HG03280 (cell line): Measurements from ENCODE around the gene GRPEL2.
"Not testable (repeated sequence)": the region's sequence is repeated elsewhere in the genome, so short reads cannot be mapped to it uniquely, and the experiment has no call there.

ENCODE experiments used
- ATAC-seq: cut with Tn5 transposase; IDR thresholded peaks from one replicate; pipeline ENCODE4 v1.9.1; 2021; ENCODE audit warnings: mild to moderate bottlenecking, moderate library complexity; ENCODE audit not compliant: unreplicated experiment

GRPEL2 gene

GRCh38 chr5:149374801-149375200, 29.5 kb downstream of the GRPEL2 start:
- no peak for ATAC-seq

DNA sequence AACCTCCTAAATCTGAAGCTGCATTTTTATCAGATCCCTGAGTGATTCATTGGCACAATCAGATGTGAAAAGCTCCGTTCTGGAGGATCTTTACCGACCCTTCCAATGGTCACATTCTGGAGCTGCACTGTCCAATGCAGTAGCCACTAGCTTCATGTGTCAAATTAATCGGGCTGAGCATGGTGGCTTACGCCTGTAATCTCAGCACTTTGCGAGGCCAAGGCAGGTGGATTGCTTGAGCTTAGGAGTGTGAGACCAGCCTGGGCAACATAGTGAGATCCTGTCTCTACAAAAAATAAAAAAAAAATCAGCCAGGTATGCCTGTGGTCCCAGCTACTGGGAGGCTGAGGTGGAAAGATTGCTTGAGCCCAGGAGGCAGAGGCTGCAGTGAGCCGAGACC, 30.1 kb downstream of the GRPEL2 start:
- no peak for ATAC-seq

DNA sequence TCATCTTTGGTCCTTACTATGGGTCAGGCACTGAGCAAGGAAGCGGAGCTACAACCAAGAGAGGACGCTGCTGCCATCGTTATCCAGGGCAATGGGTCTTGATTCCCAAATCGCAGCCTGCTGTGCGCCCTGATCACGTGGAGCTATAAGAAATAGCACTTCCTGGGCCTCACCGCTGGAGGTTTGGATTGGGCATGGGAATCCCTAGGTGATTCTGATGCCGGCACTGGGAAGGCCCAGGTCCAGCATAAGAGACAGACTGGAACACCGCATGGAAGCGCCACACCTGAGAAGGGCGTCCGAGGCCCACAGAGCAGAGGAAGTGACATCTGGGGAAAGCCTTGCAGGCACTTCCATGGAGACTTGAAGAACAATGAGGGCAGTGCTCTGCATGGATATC, 30.8 kb downstream of the GRPEL2 start:
- no peak for ATAC-seq

- no peak for ATAC-seq
Measured at GRCh38 chr5:149376711-149377447, 31.6 kb downstream of the GRPEL2 start.

DNA sequence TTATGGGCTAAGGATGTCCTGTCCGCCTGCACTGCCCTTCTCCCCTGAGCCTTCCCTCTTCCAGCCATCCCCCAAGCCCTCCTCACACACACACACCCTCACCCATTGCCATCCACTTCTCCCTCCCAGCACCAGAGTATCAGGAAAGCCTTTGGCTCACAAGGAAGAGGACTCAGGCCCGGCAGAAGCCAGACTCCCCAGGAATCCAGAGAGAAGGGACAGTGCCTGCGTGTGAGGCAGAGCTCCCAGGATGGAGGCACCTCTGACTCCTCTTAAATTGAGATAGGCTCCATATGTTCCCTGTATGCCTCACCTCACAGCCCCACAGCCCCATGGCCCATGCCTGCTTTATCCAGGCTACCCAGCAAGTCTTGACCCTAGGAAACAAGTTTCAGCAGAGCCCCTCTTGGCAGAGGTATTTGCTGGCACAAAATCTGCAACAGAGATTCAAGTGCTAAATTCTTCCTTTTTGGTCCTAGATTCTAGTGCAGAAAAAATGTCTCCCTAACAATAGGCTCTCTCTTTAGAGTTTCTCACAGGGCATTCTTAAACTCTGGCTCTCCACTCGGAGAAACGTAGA, 33.0 kb downstream of the GRPEL2 start:
- ATAC-seq = no peak

- ATAC-seq = no peak
Measured at GRCh38 chr5:149379177-149379761, 34.0 kb downstream of the GRPEL2 start, which contains the start of gene IL17B. TSS of gene IL17B (minus strand) at chr5:149379292. CDS start at chr5:149379225, 67 bp downstream.

DNA sequence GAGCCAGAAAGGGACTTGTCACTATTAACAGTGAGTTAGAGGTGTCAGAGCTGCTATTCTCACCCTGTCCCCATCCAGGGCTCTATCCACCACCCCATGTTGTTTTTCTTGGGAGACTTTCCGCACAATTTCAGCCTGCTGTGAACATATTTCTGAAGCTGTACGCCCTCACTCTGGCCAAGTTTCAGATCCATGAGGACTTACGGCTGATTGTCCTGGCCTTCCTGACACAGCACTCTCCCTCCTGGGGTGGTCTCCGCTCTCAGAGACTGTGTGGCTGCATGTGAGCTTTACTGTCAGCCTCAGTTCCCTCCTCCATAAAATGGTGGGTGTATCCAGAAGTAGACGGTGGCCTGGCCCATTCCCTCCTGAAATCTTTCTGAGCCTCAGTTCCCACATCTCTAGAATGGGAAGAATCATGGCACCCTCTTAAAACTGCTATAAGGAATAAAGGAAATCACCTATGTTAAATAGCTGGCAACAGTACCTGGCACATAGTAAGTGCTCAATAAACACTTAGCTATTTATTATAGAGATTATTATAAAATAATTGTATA, 34.6 kb downstream of the GRPEL2 start:
- no peak for ATAC-seq

DNA sequence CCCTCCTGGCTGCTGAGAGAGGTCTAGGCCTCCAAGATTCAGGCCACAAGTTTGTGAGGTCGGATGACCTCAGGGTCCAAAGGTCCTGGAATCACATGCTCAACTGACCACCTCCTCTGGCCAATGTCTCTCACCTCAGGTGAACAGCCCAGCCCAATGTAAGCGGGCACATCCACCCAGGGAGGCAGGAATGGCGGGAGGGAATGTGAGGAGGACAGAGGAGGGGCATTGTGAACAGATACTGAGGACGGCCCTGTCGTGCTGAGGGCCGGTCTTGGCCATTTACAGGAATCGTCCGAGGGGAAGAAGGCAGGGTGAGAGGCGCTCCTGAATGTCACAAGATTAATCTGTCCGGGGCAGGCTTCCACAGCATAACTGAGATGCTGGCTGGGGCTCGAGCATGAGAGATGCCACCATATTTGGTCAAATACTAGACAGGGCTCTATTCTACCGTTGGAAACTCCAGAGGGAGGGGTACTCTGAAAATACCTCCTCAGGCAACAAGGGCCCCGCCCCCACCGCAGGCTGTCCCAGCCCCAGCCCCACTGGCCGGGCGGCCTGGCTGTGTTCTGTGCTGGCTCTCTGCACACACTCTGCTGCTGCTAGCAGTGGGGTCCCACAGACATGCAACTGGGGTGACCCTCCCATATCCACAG, 35.3 kb downstream of the GRPEL2 start:
- no peak for ATAC-seq

GRCh38 chr5:149381261-149381985, 36.1 kb downstream of the GRPEL2 start:
- ATAC-seq = no peak

- ATAC-seq = peak; percentile 79
Measured at GRCh38 chr5:149381986-149382338, 36.7 kb downstream of the GRPEL2 start.

- ATAC-seq = no peak
Measured at GRCh38 chr5:149382517-149383220, 37.4 kb downstream of the GRPEL2 start.

GRCh38 chr5:149383399-149383798, 38.1 kb downstream of the GRPEL2 start:
- no peak for ATAC-seq

DNA sequence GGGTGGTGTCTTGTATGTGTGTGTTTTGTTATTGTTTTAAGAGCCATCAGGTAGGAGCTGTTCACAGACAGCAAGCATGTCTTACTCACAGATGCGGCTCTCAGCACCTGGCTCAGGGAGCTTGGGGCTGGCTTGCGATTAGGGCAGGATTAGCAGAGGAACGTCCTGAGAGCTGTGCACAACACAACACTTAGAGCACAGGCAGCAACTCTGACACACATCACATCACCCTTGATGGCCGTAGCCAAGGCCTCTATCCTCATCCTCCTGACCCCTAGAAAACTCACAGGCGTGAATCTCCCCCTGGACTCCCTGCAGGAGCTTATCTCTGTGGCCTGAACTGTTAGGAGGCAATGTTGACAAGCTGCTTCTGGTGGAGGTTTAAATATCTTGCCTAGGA, 40.9 kb downstream of the GRPEL2 start:
- no peak for ATAC-seq

DNA sequence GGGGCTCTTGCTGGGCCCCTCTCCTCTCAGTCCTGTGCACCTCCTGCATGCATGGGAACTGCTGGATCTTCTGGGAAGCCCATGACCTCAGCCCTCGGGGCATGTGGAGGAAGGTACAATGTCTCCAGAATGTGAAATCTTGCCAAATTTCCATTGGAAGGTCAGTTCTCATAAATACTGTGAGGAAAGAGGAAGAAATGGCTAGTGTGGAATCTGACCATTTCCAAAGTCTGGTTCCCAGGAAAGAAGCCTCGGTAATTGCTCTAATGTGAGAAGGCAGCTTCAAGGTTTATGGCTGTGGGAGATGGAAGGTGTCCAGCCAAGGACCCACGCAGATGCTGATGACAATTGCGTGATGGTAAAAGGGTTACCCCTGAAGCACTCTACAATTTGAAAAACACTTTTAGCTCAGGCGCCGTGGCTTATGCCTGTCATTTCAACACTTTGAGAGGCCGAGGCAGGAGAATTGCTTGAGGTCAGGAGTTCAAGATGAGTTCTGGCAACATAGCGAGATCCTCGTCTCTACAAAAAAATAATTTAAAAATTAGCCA, 41.9 kb downstream of the GRPEL2 start:
- no peak for ATAC-seq

GRCh38 chr5:149387982-149388381, 42.7 kb downstream of the GRPEL2 start:
- ATAC-seq = no peak

DNA sequence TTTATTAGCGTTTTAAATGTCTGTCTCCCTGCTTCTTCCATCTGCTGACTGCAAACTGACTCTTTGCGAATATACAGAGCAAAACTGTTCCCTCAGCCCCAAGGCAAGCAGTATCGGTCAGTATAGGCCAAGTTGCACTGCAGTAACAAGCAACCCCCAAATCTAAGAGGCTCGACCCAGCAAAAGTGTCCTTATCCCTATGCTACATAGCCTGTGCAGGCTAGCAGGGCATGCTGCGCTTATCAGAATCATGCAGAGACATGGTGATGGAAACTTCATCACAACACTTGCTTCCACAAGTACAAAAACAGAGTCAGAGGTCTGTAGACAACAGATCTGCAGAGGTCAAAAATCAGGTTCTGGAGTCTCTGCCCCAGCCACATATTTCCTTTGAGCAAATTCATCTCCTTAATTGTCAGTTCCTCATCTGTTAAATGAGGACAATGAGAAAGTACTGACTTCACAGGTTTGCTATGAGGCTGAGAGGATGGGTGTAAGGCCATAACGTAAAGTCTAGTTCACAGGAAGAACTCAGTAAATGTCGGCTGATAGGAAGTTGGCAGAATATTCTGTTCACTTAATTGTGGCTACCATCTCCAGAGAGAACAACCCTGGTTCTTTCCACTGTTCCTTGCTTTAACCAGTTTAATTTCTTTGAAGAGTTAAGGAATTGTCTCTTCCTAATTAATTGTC, 43.3 kb downstream of the GRPEL2 start:
- ATAC-seq = no peak

DNA sequence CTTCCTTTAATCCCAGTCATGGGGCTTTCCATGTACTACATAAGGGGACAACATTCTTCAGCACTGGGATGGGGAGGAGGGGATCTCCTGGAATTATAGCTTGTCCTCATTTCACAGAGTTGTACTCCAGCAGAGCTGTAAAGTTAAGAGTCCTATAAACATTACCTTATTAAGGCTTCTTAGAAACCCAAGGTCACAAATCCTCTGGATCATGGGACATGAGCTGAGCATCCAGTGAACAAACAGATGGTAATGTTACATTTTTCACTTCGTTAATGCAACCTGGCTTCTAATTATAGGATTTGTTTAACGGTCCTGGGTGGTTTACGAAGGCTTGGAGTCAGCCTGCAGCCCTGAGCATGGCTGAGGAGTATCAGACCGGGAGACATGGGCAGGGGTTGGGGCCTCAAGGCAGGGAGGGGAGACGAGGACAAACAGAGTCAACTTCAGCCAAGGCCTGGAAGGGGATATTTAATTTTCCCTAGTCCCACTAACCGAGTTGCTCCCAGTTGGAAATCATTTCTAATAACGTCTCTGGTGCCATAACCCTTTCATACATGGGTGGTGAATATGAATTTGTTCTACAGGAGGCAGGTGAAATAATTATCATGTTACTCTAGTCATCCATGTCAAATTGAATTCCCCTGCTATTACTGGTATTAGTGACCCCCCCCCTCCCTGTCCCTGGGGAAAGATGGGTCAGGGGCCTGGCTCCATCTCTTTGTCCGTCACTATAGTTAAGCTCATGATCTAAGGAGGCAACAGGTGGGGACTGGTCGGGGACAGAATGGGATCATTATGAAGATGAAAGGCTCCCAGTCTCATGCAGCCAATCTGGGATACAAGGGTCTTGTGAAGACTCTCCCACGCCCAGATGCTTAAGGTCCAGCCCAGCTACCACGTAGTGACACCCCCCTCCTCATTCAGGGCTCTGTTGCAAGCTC, 44.5 kb downstream of the GRPEL2 start:
- ATAC-seq = no peak

GRCh38 chr5:149391076-149391475, 45.8 kb downstream of the GRPEL2 start:
- ATAC-seq = not testable (repeated sequence)
